NCI-H1105 treated with DMSO at 0.1 percent for 48 hours (cell line): ENCODE measurements around the gene SRGAP2.
"Not testable (repeated sequence)": the region's sequence is repeated elsewhere in the genome, so short reads cannot be mapped to it uniquely, and the experiment has no call there.

ENCODE experiments used
- DNase-seq: peaks from one replicate; lab custom pipeline; 2025; lab: John Stamatoyannopoulos, UW

SRGAP2 gene

DNA sequence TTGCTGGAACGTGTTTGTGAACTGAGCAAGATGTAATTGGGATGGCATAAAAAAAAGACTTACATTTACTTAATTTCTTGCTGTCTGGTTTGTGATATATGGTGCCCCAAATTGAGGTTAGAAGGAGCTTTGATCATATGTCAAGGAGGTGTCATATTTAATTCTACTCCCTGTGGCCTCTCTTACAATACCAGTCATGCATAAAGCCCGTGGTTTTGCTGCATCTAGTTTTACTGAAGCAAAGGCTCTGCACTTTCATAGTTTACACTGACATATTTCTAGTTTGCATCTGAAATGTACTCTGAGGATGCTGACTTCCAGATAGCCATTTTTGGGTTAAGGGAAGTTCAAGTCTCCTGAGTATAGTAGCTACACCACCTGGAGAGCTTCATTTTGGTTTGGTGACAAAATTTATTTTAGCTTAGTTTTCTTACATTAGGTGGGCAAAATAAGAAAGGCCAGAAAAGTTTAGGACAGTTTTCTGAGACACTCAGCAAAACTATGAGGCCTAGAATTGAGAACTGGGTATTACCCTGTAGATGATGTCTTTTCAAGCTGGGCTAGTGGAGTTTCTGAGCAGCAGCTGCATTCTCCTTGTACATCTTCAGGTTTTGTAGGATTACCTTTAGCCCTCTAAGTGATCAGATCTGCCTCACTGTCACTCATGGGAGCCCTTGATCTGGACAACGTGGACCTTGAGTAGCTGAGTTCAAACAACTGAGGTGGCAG, 47.8 kb downstream of the SRGAP2 start:
- not testable (repeated sequence) for DNase-seq

DNA sequence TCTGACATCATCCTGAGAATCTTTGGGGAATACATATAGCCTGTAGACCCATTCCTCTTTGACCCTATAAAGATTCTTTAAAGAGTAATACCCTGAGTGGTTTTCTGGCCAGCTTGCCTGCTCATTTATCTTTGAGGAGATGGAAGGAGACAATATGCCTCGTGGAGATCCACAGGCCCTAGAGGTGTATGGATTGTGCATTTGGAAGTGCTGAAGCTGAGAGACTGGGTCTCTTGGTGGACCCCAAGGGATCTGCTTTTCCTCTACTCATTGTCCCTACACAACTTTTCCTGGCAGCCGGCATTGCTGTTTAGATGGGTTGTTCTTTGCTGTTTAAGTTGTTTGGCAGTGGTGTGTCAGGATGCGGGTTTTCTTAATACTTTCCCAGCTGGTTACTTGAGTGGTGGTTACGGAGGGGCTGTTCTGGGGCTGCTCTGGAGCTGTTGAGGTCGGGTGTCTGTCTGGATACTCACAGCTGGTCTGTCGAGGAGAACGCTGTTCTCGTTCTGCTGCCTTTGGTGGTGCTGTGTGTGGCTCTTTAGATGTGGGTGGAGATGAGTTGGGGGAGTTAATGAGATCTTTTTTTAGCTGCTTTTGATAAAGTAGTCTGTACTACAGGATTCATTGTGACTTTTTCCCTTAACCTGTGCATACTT, 49.5 kb downstream of the SRGAP2 start:
- DNase-seq, result not testable (repeated sequence)
